Activated naive CD8-positive, alpha-beta T cell treated with anti-CD3 and anti-CD28 coated beads for 36 hours (primary cell): ENCODE results near the gene VGLL4. TPM values are rescaled to one million over a fixed set of nuclear protein-coding genes. Genes with fewer than 3 reads are reported as not detected.
"Not testable (repeated sequence)": the region's sequence is repeated elsewhere in the genome, so short reads cannot be mapped to it uniquely, and the experiment has no call there.

Experiments
- DNase-seq: peaks from one replicate; pipeline ENCODE4 v3.0.0; 2021
- H3K27ac Mint-ChIP-seq: one replicate; pipeline ENCODE4 v1.8.0; 2022; ENCODE audit warnings: mild to moderate bottlenecking, moderate library complexity, mixed read lengths
- H3K27me3 Mint-ChIP-seq: one replicate; pipeline ENCODE4 v1.8.0; 2022; ENCODE audit warnings: mild to moderate bottlenecking, mixed read lengths
- H3K36me3 Mint-ChIP-seq: one replicate; pipeline ENCODE4 v1.8.0; 2021; ENCODE audit warnings: mild to moderate bottlenecking, mixed read lengths
- H3K4me1 Mint-ChIP-seq: one replicate; pipeline ENCODE4 v1.8.0; 2021; ENCODE audit warnings: mixed read lengths
- H3K4me3 Mint-ChIP-seq: one replicate; pipeline ENCODE4 v1.8.0; 2022; ENCODE audit warnings: mild to moderate bottlenecking, moderate library complexity, mixed read lengths
- H3K9me3 Mint-ChIP-seq: one replicate; pipeline ENCODE4 v1.8.0; 2022; ENCODE audit warnings: mixed read lengths
- total RNA-seq, 2 experiments: library from RNA; stranded (reverse); gene quantifications; one replicate each; pipeline ENCODE4 v1.2.3, GENCODE V29; 2021

VGLL4 gene
- total RNA-seq, 2 experiments from 2014 or later: 44.0 to 44.8 TPM

- H3K27me3 Mint-ChIP-seq: no peaks in the 10 kb centered on the region
- H3K4me1 Mint-ChIP-seq: peaks cover 48% of the 10 kb centered on the region
- peaks cover 15% of the 10 kb centered on the region for H3K36me3 Mint-ChIP-seq
- H3K9me3 Mint-ChIP-seq: no peaks in the 10 kb centered on the region
- H3K27ac Mint-ChIP-seq: peak overlapping the region; percentile 30
- DNase-seq: no peak
- no peak overlapping the region for H3K4me3 Mint-ChIP-seq
Observed at GRCh38 chr3:11581237-11582190, 62.2 kb downstream of the VGLL4 start.

- Mint-ChIP-seq H3K9me3 (no peaks in the 10 kb centered on the region), H3K36me3 (peaks cover 11% of the 10 kb centered on the region), H3K27ac (no peak overlapping the region), H3K4me1 (peaks cover 46% of the 10 kb centered on the region), H3K27me3 (no peaks in the 10 kb centered on the region), H3K4me3 (no peak overlapping the region)
- DNase-seq: no peak
Observed at GRCh38 chr3:11580645-11581044, 63.1 kb downstream of the VGLL4 start.

GRCh38 chr3:11578169-11578568 lies 65.5 kb downstream of the VGLL4 start:
- Mint-ChIP-seq H3K27me3 (no peaks in the 10 kb centered on the region), H3K4me1 (peaks cover 29% of the 10 kb centered on the region), H3K27ac (no peak overlapping the region)

GRCh38 chr3:11576453-11576852 lies 67.3 kb downstream of the VGLL4 start:
- no peak for DNase-seq
- no peak overlapping the region for H3K27ac Mint-ChIP-seq
- peaks cover 15% of the 10 kb centered on the region for H3K4me1 Mint-ChIP-seq
- no peak overlapping the region for H3K4me3 Mint-ChIP-seq
- no peaks in the 10 kb centered on the region for H3K27me3 Mint-ChIP-seq
- no peaks in the 10 kb centered on the region for H3K9me3 Mint-ChIP-seq
- H3K36me3 Mint-ChIP-seq: peaks cover 12% of the 10 kb centered on the region

More at GRCh38 chr3:11578169-11578568, 65.5 kb downstream of the VGLL4 start:
- Mint-ChIP-seq H3K4me3 (no peak overlapping the region), H3K36me3 (peaks cover 12% of the 10 kb centered on the region), H3K9me3 (no peaks in the 10 kb centered on the region)
- no peak for DNase-seq

GRCh38 chr3:11575677-11576076 lies 68.0 kb downstream of the VGLL4 start:
- DNase-seq: no peak
- H3K27ac Mint-ChIP-seq: no peak overlapping the region
- H3K4me1 Mint-ChIP-seq: peaks cover 12% of the 10 kb centered on the region
- H3K9me3 Mint-ChIP-seq: no peaks in the 10 kb centered on the region
- H3K4me3 Mint-ChIP-seq: no peak overlapping the region
- H3K36me3 Mint-ChIP-seq: peaks cover 12% of the 10 kb centered on the region
- no peaks in the 10 kb centered on the region for H3K27me3 Mint-ChIP-seq

- no peak overlapping the region for H3K27ac Mint-ChIP-seq
- no peaks in the 10 kb centered on the region for H3K27me3 Mint-ChIP-seq
- peaks cover 11% of the 10 kb centered on the region for H3K4me1 Mint-ChIP-seq
- no peak overlapping the region for H3K4me3 Mint-ChIP-seq
- DNase-seq: no peak
- H3K36me3 Mint-ChIP-seq: peaks cover 7% of the 10 kb centered on the region
- H3K9me3 Mint-ChIP-seq: no peaks in the 10 kb centered on the region
Observed at GRCh38 chr3:11574981-11575669, 68.6 kb downstream of the VGLL4 start.

GRCh38 chr3:11572660-11573059 lies 71.1 kb downstream of the VGLL4 start:
- not testable (repeated sequence) for H3K4me1 Mint-ChIP-seq, H3K4me3 Mint-ChIP-seq, DNase-seq, H3K36me3 Mint-ChIP-seq, H3K27ac Mint-ChIP-seq, H3K9me3 Mint-ChIP-seq, H3K27me3 Mint-ChIP-seq

- H3K4me1 Mint-ChIP-seq: peaks cover 7% of the 10 kb centered on the region
- no peaks in the 10 kb centered on the region for H3K9me3 Mint-ChIP-seq
- peaks cover 12% of the 10 kb centered on the region for H3K36me3 Mint-ChIP-seq
- DNase-seq: no peak
- H3K4me3 Mint-ChIP-seq: no peak overlapping the region
- H3K27ac Mint-ChIP-seq: no peak overlapping the region
- no peaks in the 10 kb centered on the region for H3K27me3 Mint-ChIP-seq
Observed at GRCh38 chr3:11570789-11571495, 72.8 kb downstream of the VGLL4 start.

- no peaks in the 10 kb centered on the region for H3K27me3 Mint-ChIP-seq
- no peaks in the 10 kb centered on the region for H3K9me3 Mint-ChIP-seq
- H3K4me3 Mint-ChIP-seq: no peak overlapping the region
- no peak for DNase-seq
- H3K36me3 Mint-ChIP-seq: peaks cover 11% of the 10 kb centered on the region
- no peak overlapping the region for H3K27ac Mint-ChIP-seq
- peaks cover 7% of the 10 kb centered on the region for H3K4me1 Mint-ChIP-seq
Observed at GRCh38 chr3:11570251-11570650, 73.5 kb downstream of the VGLL4 start.

- H3K27ac Mint-ChIP-seq: peak overlapping the region; percentile 34
- H3K4me3 Mint-ChIP-seq: no peak overlapping the region
- peaks cover 10% of the 10 kb centered on the region for H3K36me3 Mint-ChIP-seq
- H3K27me3 Mint-ChIP-seq: no peaks in the 10 kb centered on the region
- no peak for DNase-seq
- no peaks in the 10 kb centered on the region for H3K9me3 Mint-ChIP-seq
- peaks cover 7% of the 10 kb centered on the region for H3K4me1 Mint-ChIP-seq
Observed at GRCh38 chr3:11569156-11569741, 74.5 kb downstream of the VGLL4 start.

- Mint-ChIP-seq H3K4me3 (no peak overlapping the region), H3K36me3 (peaks cover 12% of the 10 kb centered on the region), H3K27ac (no peak overlapping the region)
Observed at GRCh38 chr3:11568503-11569155, 75.1 kb downstream of the VGLL4 start.

GRCh38 chr3:11567516-11568467 lies 75.9 kb downstream of the VGLL4 start:
- H3K4me3 Mint-ChIP-seq: no peak overlapping the region
- DNase-seq: no peak
- no peaks in the 10 kb centered on the region for H3K27me3 Mint-ChIP-seq
- H3K36me3 Mint-ChIP-seq: peaks cover 15% of the 10 kb centered on the region
- peaks cover 7% of the 10 kb centered on the region for H3K4me1 Mint-ChIP-seq
- no peak overlapping the region for H3K27ac Mint-ChIP-seq
- no peaks in the 10 kb centered on the region for H3K9me3 Mint-ChIP-seq

More at GRCh38 chr3:11568503-11569155, 75.1 kb downstream of the VGLL4 start:
- Mint-ChIP-seq H3K9me3 (no peaks in the 10 kb centered on the region), H3K27me3 (no peaks in the 10 kb centered on the region), H3K4me1 (peaks cover 7% of the 10 kb centered on the region)
- no peak for DNase-seq

- H3K36me3 Mint-ChIP-seq: peaks cover 15% of the 10 kb centered on the region
- H3K9me3 Mint-ChIP-seq: no peaks in the 10 kb centered on the region
- no peak overlapping the region for H3K27ac Mint-ChIP-seq
- H3K27me3 Mint-ChIP-seq: no peaks in the 10 kb centered on the region
- H3K4me3 Mint-ChIP-seq: no peak overlapping the region
- DNase-seq: no peak
- peaks cover 6% of the 10 kb centered on the region for H3K4me1 Mint-ChIP-seq
Observed at GRCh38 chr3:11566916-11567315, 76.8 kb downstream of the VGLL4 start.
